Endothelial cell of umbilical vein (primary cell): ENCODE data around the gene ALDH4A1.

ENCODE experiments used
- CTCF ChIP-seq, 2 donors: IDR thresholded peaks; 1 replicate in 1 of 2; 2 replicates in 1 of 2; pipeline ENCODE4 v1.5.1; 2011; ENCODE audit warnings: low read length in 2 of 2, mild to moderate bottlenecking in 2 of 2, moderate library complexity in 2 of 2, control low read depth in 1 of 2, inconsistent platforms in 1 of 2, low read depth in 1 of 2; ENCODE audit not compliant: insufficient read depth in 1 of 2; ENCODE audit errors: extremely low read depth in 1 of 2
- JUN ChIP-seq: IDR thresholded peaks from 2 replicates; pipeline ENCODE4 v1.6.1; 2011; ENCODE audit warnings: borderline replicate concordance, low read depth; ENCODE audit not compliant: insufficient read length, insufficient read depth
- TF ChIP-seq, protein P1 (sequence below): IDR thresholded peaks from 2 replicates; pipeline ENCODE4 v1.6.1; 2011; ENCODE audit not compliant: insufficient read depth, insufficient read length

DNA sequence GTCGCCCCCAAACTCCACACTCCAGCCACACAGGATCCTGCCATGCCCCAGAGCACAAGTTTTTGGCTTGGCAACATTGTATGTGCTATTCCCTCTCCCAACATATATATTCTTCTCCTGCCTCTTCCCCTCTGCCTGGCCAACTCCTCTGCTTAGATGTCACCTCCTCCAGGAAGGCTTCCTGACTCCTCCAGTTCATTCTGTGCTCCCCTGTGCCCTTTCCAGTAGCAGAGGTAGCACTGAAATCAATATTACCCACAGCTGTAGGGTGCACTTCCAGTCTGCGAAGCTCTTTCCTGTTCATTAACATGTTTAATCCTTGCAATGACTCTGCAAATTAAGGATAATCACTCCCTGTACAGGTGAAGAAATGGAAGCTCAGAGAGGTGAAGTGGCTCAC, 21.2 kb downstream of the ALDH4A1 start:
- TF ChIP-seq CTCF (IDR thresholded peaks at IDR 0.05; ENCODE audit: extremely low read depth in 1 of 2, insufficient read depth in 1 of 2, low read depth in 1 of 2, low read length in 2 of 2) (no peak), JUN (no peak)
- TF ChIP-seq, protein P1, sequence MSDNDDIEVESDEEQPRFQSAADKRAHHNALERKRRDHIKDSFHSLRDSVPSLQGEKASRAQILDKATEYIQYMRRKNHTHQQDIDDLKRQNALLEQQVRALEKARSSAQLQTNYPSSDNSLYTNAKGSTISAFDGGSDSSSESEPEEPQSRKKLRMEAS: no peak
